NCI-H2107 treated with DMSO at 0.1 percent for 48 hours (cell line): ENCODE measurements around the gene KANK3.

ENCODE experiments used
- DNase-seq: peaks from one replicate; lab custom pipeline; 2025; ENCODE audit not compliant: unreplicated experiment; lab: John Stamatoyannopoulos, UW

Gene KANK3

GRCh38 chr19:8340341-8341096, 2.5 kb downstream of the KANK3 start:
- DNase-seq: no peak

GRCh38 chr19:8338835-8339234, 4.2 kb downstream of the KANK3 start:
- DNase-seq: no peak

GRCh38 chr19:8337728-8338127, 5.3 kb downstream of the KANK3 start:
- DNase-seq: no peak

- DNase-seq: no peak
Measured at GRCh38 chr19:8336660-8337059, 6.4 kb downstream of the KANK3 start.

- DNase-seq: no peak
Measured at GRCh38 chr19:8336072-8336569, 6.9 kb downstream of the KANK3 start.

GRCh38 chr19:8335343-8336071, 7.6 kb downstream of the KANK3 start:
- no peak for DNase-seq

GRCh38 chr19:8334458-8335342, 8.4 kb downstream of the KANK3 start:
- DNase-seq: no peak

- DNase-seq: no peak
Measured at GRCh38 chr19:8333767-8334457, 9.2 kb downstream of the KANK3 start.

- DNase-seq: no peak
Measured at GRCh38 chr19:8332976-8333766, 9.9 kb downstream of the KANK3 start.

- DNase-seq: no peak
Measured at GRCh38 chr19:8331263-8331845, 11.7 kb downstream of the KANK3 start.

GRCh38 chr19:8329996-8330395, 13.1 kb downstream of the KANK3 start:
- no peak for DNase-seq

GRCh38 chr19:8325454-8325853, 17.6 kb downstream of the KANK3 start:
- DNase-seq: no peak

GRCh38 chr19:8324186-8325050, 18.6 kb downstream of the KANK3 start:
- DNase-seq: no peak

GRCh38 chr19:8323781-8324185, 19.3 kb downstream of the KANK3 start:
- DNase-seq: no peak

- no peak for DNase-seq
Measured at GRCh38 chr19:8322638-8322997, 20.4 kb downstream of the KANK3 start.

GRCh38 chr19:8321986-8322637, 20.9 kb downstream of the KANK3 start:
- DNase-seq: no peak

- DNase-seq: peak; percentile 88
Measured at GRCh38 chr19:8321067-8321985, 21.7 kb downstream of the KANK3 start, which contains the start of the genes NDUFA7 and RPS28. Gene NDUFA7, minus strand, starts transcription at chr19:8321375. Its CDS starts 17 bp downstream, at chr19:8321358. Gene RPS28, plus strand, starts transcription at chr19:8321496. Its CDS starts 35 bp downstream, at chr19:8321531.
